ENCODE data around the gene POU5F2. TPM values are rescaled to one million over a fixed set of nuclear protein-coding genes. Genes with fewer than 3 reads are reported as not detected.

Gene POU5F2
- total and polyA plus RNA-seq, 2 of the 8 experiments (the other 6 are each of a cell fraction or from before 2014, with no cell fraction given), result 0.06 to 0.08 TPM

DNA sequence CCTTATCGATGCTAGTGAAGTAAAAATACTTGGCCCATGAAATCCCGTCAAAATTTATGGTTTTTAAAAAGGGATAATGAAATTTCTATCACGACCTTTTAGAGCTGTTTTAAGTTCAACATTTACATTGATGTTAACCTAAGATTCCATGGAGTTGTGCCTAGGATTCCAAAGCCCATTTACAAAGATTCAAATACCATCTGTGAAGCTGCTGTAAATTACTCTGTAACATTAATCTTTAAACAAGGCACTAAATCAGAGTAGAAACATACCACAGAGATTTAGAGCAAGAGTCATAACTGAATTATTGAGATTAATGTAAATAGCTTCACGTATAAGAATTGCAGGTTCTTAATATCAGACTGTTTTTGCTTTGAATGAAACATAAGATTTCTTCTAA, 17.7 kb downstream of the POU5F2 start (continued):
- TF ChIP-seq SIRT6 (IDR thresholded peaks at IDR 0.05; ENCODE audit: low read length), result no peak
- no peak for TF ChIP-seq SIN3A (conservative IDR thresholded peaks at IDR 0.05 in 1 of 2, IDR thresholded peaks at IDR 0.05 in 1 of 2; ENCODE audit: low read depth in 1 of 2, low read length in 2 of 2)
- TF ChIP-seq CTBP2 (IDR thresholded peaks at IDR 0.05; ENCODE audit: borderline replicate concordance, insufficient read depth, insufficient read length, low read length), result no peak
